Measurements from ENCODE around the gene ADAMTS17. TPM values are rescaled to one million over a fixed set of nuclear protein-coding genes. Genes with fewer than 3 reads are reported as not detected.

The ADAMTS17 gene
- polyA plus RNA-seq, 2 of the 4 experiments (the other 2 are of a cell fraction), result 0.05 TPM; not detected in 1

- Histone ChIP-seq H3K4me1 (no peaks in the 10 kb centered on the region), H3K4me2 (no peak overlapping the region), H3K4me3 (no peak overlapping the region), H3K9me3 (no peaks in the 10 kb centered on the region), H3K27ac (no peak overlapping the region)
- CTCF ChIA-PET, result no interaction called here
- DNase-seq (ENCODE audit: low read depth in 1 of 2, low spot score in 1 of 2) (no peak), FAIRE-seq (no peak), ATAC-seq (no peak)
- TF ChIP-seq SREBF2 (IDR thresholded peaks at IDR 0.05), result no peak
- no peak for TF ChIP-seq HDAC2 (IDR thresholded peaks at IDR 0.05)
- no peak for TF ChIP-seq MAZ (IDR thresholded peaks at IDR 0.05; ENCODE audit: borderline replicate concordance, low read depth, low read length)
- TF ChIP-seq EP300 (IDR thresholded peaks at IDR 0.05), result no peak
- TF ChIP-seq TFCP2L1 (CRISPR knock-in tag; IDR thresholded peaks at IDR 0.05), result no peak
- TF ChIP-seq ESRRA (IDR thresholded peaks at IDR 0.05; ENCODE audit: borderline replicate concordance, low read length), result no peak
- no peak for TF ChIP-seq SMC3 (IDR thresholded peaks at IDR 0.05)
- no peak for TF ChIP-seq MYC (IDR thresholded peaks at IDR 0.05; ENCODE audit: borderline replicate concordance, low read length)
- TF ChIP-seq, protein P1, sequence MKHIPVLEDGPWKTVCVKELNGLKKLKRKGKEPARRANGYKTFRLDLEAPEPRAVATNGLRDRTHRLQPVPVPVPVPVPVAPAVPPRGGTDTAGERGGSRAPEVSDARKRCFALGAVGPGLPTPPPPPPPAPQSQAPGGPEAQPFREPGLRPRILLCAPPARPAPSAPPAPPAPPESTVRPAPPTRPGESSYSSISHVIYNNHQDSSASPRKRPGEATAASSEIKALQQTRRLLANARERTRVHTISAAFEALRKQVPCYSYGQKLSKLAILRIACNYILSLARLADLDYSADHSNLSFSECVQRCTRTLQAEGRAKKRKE (CRISPR knock-in tag; IDR thresholded peaks at IDR 0.05; ENCODE audit: low read depth), result no peak
- no peak for TF ChIP-seq CEBPB (IDR thresholded peaks at IDR 0.05)
- TF ChIP-seq RARB (CRISPR knock-in tag; IDR thresholded peaks at IDR 0.05), result no peak
- no peak for TF ChIP-seq FOSB (CRISPR knock-in tag; IDR thresholded peaks at IDR 0.05)
- no peak for TF ChIP-seq BHLHE40 (IDR thresholded peaks at IDR 0.05; ENCODE audit: low read depth, low read length)
- TF ChIP-seq RAD21 (conservative IDR thresholded peaks at IDR 0.05 in 1 of 2, IDR thresholded peaks at IDR 0.05 in 1 of 2), result no peak
- TF ChIP-seq CTCF (IDR thresholded peaks at IDR 0.05), result no peak
- no peak for TF ChIP-seq REST (IDR thresholded peaks at IDR 0.05)
- no peak for TF ChIP-seq FOXS1 (CRISPR knock-in tag; IDR thresholded peaks at IDR 0.05)
- 6% methylated on average over 16 of the region's 17 CpGs for whole genome bisulfite sequencing (ENCODE audit: missing lambda C conversion rate)
- POLR2A ChIA-PET, result no interaction called here
These were observed 338.8 kb downstream of the ADAMTS17 start for GRCh38 chr15:100002787-100003536.

GRCh38 chr15:100002086-100002620 is 339.6 kb downstream of the ADAMTS17 start:
- Histone ChIP-seq H3K9me3 (no peaks in the 10 kb centered on the region), H3K4me3 (no peak overlapping the region), H3K4me1 (no peaks in the 10 kb centered on the region), H3K27ac (no peak overlapping the region), H3K4me2 (no peak overlapping the region)
- ChIA-PET POLR2A (no interaction called here), CTCF (no interaction called here)
- ATAC-seq (no peak), FAIRE-seq (no peak), DNase-seq (ENCODE audit: low read depth in 1 of 2, low spot score in 1 of 2) (no peak)
- TF ChIP-seq FOSL2 (IDR thresholded peaks at IDR 0.05), result no peak
- no peak for TF ChIP-seq FOSL2 (CRISPR knock-in tag; IDR thresholded peaks at IDR 0.05)
- TF ChIP-seq, protein P2, sequence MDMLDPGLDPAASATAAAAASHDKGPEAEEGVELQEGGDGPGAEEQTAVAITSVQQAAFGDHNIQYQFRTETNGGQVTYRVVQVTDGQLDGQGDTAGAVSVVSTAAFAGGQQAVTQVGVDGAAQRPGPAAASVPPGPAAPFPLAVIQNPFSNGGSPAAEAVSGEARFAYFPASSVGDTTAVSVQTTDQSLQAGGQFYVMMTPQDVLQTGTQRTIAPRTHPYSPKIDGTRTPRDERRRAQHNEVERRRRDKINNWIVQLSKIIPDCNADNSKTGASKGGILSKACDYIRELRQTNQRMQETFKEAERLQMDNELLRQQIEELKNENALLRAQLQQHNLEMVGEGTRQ (IDR thresholded peaks at IDR 0.05), result no peak
- TF ChIP-seq, protein P3, sequence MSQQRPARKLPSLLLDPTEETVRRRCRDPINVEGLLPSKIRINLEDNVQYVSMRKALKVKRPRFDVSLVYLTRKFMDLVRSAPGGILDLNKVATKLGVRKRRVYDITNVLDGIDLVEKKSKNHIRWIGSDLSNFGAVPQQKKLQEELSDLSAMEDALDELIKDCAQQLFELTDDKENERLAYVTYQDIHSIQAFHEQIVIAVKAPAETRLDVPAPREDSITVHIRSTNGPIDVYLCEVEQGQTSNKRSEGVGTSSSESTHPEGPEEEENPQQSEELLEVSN (IDR thresholded peaks at IDR 0.05; ENCODE audit: borderline replicate concordance, low read depth), result no peak
- TF ChIP-seq KDM1A (IDR thresholded peaks at IDR 0.05; ENCODE audit: low read depth), result no peak
- TF ChIP-seq CBX2 (IDR thresholded peaks at IDR 0.05; ENCODE audit: borderline replicate concordance, low read depth), result no peak
- no peak for TF ChIP-seq BHLHE40 (IDR thresholded peaks at IDR 0.05; ENCODE audit: low read depth, low read length)
- no peak for TF ChIP-seq HDAC2 (IDR thresholded peaks at IDR 0.05)
- TF ChIP-seq CHD4 (IDR thresholded peaks at IDR 0.05; ENCODE audit: borderline replicate concordance), result no peak
- no peak for TF ChIP-seq EHMT2 (IDR thresholded peaks at IDR 0.05; ENCODE audit: low read depth)
- no peak for TF ChIP-seq TFCP2L1 (CRISPR knock-in tag; IDR thresholded peaks at IDR 0.05)
- no peak for TF ChIP-seq CTCF (IDR thresholded peaks at IDR 0.05)
- TF ChIP-seq ZFP36 (IDR thresholded peaks at IDR 0.05; ENCODE audit: borderline replicate concordance, partially characterized antibody), result no peak
- WGBS (ENCODE audit: missing lambda C conversion rate), result 12% methylated on average over 11 of the region's 16 CpGs

Measured in A549 (cell line).